ENCODE data around the gene MLLT1.

MLLT1 gene

DNA sequence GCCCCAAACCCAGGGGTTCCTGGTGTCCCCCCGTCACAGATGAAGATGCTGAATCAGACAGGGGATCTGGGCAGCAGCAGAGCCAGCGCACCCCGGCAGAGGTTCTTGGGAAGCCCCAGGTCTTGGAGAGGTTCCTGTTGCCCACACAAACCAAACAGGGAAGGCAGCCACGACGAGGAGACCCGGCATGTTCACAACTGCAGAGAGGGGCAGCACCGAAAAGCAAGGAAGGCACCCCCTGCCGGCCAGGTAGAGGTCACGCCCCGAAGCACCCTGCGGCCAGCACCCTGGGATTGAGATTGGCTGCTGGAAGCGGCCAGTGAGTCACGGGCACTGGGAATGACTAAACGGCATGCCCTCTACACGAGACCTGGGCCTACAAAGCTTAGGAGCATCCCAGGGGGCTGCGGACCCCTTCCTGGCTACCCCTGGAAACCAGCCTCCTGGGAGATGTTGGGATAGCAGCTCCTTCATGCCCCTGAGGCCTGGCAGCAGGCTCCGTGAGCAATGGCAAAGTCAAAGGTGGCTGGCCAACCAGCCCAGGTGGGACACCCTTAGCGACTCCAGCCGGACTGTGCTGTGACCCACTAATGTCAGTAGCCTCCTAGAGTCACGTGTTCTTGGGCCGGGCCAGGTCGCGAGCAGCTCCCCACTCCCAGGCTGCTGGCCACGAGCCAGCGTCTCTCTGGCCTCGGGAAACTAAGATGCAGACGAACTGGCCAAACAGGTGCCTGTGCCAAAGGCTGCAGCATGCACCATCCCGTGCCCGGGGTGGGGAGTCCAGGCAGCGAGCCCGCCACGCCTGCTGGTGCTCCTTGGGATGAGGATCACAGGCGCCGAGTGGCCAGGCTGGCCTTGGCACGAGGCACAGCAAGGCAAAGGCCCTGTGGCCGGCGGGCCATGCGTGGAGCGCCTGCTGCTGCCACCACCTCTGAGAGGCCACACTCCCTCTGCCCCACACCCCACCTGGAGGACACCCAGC lies 43.2 kb downstream of the MLLT1 start:
- no peak for DNase-seq (ENCODE audit: low read depth in 1 of 2, low spot score in 1 of 2)

DNA sequence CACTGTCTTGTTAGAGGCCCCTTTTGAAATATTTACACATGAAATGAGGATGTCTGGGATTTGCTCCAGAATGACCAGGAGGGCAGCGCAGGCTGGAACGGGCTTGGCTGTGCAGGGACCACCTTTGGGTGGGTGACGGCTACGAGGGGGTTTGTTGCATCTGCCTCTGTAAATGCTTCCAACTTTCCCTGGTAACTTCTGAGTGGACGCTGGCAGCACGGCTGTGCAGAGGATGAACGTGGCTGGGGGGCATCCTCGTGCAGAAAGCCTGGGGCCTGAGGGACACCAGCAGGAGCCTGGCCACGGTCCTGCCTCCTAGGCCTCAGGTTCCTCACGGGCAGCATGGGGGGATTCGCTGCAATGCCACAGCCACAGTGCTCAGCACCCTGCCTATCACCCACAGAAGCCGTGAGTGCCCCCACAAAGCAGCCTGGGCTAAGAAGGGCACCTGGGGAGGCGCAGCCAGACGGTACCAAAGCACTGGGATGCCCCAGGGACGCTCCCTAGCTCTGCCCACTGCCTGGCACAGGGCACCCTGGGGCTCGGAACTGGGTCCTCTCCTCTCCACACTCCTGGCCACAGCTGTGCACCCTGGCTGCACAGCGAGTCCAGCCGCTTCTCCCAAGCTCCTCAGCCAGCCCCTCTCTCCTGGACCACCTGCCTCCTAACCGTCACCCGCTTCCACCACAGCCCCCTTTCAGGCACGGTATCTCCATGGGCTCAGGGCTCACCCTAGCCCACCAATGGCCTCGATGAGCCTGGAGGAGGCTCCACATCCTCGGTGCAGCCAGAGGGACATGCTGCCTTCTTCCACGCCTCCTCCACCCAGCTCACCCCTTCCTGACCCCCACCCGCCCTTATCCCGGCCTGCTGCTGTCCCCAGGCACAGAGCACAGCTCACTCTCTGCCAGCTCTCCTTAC lies 44.5 kb downstream of the MLLT1 start:
- DNase-seq (ENCODE audit: low read depth in 1 of 2, low spot score in 1 of 2), result no peak

GRCh38 chr19:6234527-6234926 lies 45.2 kb downstream of the MLLT1 start:
- DNase-seq (ENCODE audit: low read depth in 1 of 2, low spot score in 1 of 2), result no peak

GRCh38 chr19:6233827-6234511 lies 45.8 kb downstream of the MLLT1 start:
- no peak for DNase-seq (ENCODE audit: low read depth in 1 of 2, low spot score in 1 of 2)

DNA sequence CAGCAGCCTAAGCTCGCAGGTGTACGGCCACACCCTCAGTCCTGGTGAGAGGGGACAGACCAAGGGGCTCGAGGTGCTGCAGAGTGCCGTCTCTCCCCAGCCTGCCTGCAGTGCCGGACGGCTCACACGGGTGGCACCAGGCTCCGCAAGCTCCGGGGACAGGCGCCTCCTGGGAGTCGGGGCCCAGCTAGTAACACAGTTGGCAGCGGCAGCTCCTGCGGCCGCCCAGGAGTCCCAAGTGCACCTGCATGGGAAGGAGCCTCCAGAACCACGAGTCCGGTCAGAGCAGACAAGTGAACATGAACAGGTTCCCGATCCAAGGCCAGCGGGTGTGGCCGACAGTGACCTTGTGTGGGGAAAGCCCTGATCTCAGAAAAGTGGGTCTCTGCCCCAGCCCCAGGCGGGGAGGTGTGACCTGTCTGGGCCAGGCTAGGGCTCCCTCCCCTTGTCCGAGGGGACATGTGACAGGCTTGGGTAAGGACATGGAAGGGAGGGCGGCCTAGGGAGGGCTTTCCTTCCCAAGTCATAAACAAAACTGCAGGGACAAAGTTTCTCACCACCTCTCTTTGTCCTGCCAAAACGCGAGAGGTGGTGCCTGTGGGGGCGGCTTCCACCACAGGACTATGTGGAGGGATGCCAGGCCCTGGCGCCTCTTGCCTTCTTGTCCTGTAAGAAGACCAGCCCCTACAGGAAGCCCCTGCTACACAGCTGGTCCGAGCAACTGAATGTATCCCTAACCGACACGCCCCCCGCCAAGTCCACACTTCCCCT lies 46.5 kb downstream of the MLLT1 start:
- no peak for DNase-seq (ENCODE audit: low read depth in 1 of 2, low spot score in 1 of 2)

GRCh38 chr19:6232601-6233055 lies 47.1 kb downstream of the MLLT1 start:
- no peak for DNase-seq (ENCODE audit: low read depth in 1 of 2, low spot score in 1 of 2)

DNA sequence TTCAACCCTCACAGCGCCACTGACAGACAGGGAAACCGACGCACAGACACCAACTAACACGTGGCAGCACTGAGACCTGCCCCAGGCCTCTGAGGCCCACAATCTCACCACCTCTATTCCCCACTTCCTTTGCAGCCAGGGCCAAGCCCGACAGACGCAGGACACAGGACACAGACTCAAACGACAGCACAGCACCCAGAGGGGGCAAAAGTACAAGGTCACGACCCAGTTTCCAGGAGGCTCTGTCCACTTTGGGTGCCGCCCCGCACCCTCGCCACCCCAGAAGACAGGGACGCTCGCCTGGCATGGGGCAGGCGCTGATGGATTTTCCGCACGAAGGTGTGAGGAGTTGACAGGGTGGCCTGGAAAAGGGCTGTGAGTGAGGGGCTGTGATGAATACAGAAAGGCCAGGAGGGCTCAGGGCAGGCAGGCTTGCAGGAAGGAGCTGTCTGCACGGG lies 48.8 kb downstream of the MLLT1 start:
- no peak for DNase-seq (ENCODE audit: low read depth in 1 of 2, low spot score in 1 of 2)

GRCh38 chr19:6229951-6230712 lies 49.6 kb downstream of the MLLT1 start:
- DNase-seq (ENCODE audit: low read depth in 1 of 2, low spot score in 1 of 2), result no peak

- DNase-seq (ENCODE audit: low read depth in 1 of 2, low spot score in 1 of 2), result no peak
These were observed 50.4 kb downstream of the MLLT1 start for GRCh38 chr19:6229216-6229913.

- DNase-seq (ENCODE audit: low read depth in 1 of 2, low spot score in 1 of 2), result no peak
These were observed 51.1 kb downstream of the MLLT1 start for GRCh38 chr19:6228551-6229215.

DNA sequence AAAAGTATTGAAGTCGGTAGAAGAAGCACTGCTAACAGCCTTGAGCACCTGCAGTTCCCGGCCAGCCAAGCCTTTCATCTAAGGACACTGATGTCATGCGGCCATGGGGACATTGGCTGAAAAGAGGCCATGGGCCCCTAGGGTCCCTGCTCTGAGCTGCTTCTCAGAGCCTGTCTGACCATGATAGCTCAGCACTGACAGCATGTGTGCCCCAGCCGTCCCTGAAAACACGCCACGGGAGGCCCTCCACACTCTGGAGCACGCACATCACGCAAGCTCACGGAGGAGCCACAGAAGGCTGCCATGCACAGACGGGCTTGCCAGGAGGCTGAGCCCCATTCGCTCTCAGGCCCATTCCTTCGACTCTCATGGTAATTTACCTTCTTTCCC lies 51.8 kb downstream of the MLLT1 start:
- DNase-seq (ENCODE audit: low read depth in 1 of 2, low spot score in 1 of 2), result no peak

DNA sequence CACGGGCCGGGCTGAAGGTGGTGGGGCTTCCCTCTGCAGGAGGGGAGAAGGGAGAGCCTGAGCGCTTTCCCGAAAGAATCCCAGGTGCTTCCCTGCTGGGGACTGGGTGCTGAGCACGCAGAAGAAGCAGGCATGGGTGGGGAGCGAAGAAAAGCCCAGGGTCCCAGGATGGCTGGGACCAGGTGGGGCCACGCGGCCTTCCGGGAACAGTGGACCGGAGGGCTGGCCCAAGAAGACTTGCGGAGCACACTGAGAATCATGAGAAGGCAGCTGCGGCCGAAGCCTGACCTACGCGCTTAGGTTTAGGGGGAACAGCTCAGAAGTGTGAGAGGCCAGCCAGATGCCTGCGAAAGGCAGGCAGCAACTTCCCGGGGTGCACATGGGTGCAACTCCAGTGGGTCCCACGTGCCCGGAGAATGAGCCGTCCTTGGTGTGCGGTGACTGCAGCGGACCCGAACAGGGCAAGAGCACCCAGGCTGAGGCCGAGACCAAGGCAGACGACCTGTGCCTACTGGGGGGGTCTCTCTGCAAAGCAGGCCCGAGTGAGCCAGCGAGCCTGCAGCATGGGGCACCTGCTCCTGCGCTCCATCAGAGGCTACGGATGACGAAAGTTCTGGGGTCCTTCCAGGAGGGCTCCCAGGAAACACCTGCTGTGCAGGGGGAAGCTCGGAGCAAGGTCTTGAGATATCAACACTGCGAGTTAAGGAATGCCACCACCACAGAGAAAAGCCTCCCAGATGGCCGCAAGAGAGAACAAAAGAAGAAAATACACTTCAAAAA lies 52.4 kb downstream of the MLLT1 start:
- no peak for DNase-seq (ENCODE audit: low read depth in 1 of 2, low spot score in 1 of 2)

- DNase-seq (ENCODE audit: low read depth in 1 of 2, low spot score in 1 of 2), result no peak
These were observed 53.2 kb downstream of the MLLT1 start for GRCh38 chr19:6226444-6227155.

DNA sequence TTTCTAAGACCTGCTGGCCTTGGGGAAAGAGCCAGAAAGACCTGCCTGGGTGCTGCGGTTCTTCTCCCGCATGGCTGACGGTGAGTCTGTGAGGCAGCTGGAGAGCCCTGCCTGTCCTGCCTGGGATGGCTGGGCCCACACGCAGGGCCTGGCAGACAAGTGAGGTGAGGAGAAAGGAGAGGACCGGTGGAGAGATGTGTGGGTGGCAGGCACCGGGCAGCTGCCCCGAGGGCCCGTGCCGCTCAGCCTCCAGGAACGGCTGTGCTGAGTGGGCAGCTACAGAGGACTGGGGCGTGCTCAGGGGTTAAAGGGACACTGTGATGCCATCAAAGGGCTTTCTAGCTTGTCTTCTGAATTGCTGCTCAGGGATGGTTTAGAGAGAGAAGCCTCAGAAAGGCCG lies 53.8 kb downstream of the MLLT1 start:
- DNase-seq (ENCODE audit: low read depth in 1 of 2, low spot score in 1 of 2), result no peak

DNA sequence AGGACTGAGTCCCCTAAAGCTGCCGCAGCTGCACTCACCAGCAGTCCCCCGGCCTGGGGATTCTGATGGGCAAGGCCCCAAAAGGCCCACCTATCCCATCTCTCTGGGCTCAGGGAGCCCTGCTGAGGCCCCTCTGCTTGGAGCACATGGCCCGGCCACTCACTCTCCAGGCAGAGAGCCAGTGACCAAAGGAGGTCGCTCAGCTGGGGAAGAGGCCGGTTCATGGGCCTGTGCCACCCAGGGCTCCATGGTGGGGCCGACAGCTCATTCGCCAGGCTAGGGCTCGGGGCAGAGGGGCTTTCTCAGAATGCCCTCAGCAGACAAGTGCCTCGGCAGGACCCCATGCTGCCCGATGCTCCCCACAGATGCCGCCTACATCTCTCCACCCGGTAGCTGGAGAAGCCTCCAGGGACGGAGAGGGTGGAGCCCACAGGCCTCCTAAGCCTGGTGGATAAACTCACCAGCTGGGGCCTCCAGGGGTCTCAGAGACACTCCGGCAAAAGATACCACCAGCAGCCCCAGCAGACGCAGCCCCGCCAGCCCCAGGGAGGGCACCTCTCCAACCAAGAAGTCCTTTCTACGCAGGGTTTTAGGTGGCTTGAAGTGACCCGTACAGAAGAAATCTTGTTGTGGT lies 54.4 kb downstream of the MLLT1 start:
- DNase-seq (ENCODE audit: low read depth in 1 of 2, low spot score in 1 of 2), result no peak

DNA sequence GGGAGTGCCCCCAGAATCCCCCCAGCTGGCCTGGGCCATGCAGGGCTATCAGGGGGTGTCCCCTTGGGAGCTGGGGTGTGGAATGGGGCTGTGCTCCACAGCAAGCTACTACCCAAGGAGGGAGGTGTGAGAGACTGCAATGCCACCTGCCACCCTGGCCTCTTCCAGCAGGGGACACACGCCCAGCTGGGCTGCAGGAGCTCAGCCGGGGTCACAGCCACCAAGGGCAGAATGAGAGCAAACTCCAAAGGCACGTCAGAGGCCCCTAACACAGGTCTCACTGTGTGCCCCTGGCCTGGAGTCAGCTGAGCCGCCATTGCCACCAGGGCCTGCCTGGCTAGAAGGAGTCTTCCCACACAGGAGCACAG lies 55.5 kb downstream of the MLLT1 start:
- no peak for DNase-seq (ENCODE audit: low read depth in 1 of 2, low spot score in 1 of 2)
